ENCODE data around the gene SLCO3A1.

The SLCO3A1 gene

GRCh38 chr15:92143765-92144164 is 290.3 kb downstream of the SLCO3A1 start:
- no peak for DNase-seq

GRCh38 chr15:92146511-92147150 is 293.1 kb downstream of the SLCO3A1 start:
- no peak for DNase-seq

GRCh38 chr15:92149029-92149428 is 295.5 kb downstream of the SLCO3A1 start:
- no peak for DNase-seq

GRCh38 chr15:92149465-92149864 is 296.0 kb downstream of the SLCO3A1 start:
- no peak for DNase-seq

GRCh38 chr15:92151168-92151567 is 297.7 kb downstream of the SLCO3A1 start:
- DNase-seq, result no peak

- DNase-seq, result no peak
Measured at GRCh38 chr15:92151741-92152140, 298.2 kb downstream of the SLCO3A1 start.

GRCh38 chr15:92152983-92153382 is 299.5 kb downstream of the SLCO3A1 start:
- DNase-seq, result no peak

- no peak for DNase-seq
Measured at GRCh38 chr15:92153620-92154019, 300.1 kb downstream of the SLCO3A1 start.

GRCh38 chr15:92155934-92156333 is 302.4 kb downstream of the SLCO3A1 start:
- no peak for DNase-seq

- DNase-seq, result no peak
Measured at GRCh38 chr15:92157666-92158298, 304.3 kb downstream of the SLCO3A1 start.

GRCh38 chr15:92158426-92158825 is 304.9 kb downstream of the SLCO3A1 start:
- no peak for DNase-seq

- no peak for DNase-seq
Measured at GRCh38 chr15:92159481-92159880, 306.0 kb downstream of the SLCO3A1 start.

GRCh38 chr15:92159906-92160841 is 306.7 kb downstream of the SLCO3A1 start:
- DNase-seq, result no peak

- no peak for DNase-seq
Measured at GRCh38 chr15:92161039-92161670, 307.6 kb downstream of the SLCO3A1 start.

GRCh38 chr15:92162657-92163056 is 309.1 kb downstream of the SLCO3A1 start:
- no peak for DNase-seq

- no peak for DNase-seq
Measured at GRCh38 chr15:92163641-92164040, 310.1 kb downstream of the SLCO3A1 start.

- no peak for DNase-seq
Measured at GRCh38 chr15:92164327-92165000, 311.0 kb downstream of the SLCO3A1 start.

- DNase-seq, result no peak
Measured at GRCh38 chr15:92165001-92165346, 311.5 kb downstream of the SLCO3A1 start.

GRCh38 chr15:92166029-92166428 is 312.5 kb downstream of the SLCO3A1 start:
- DNase-seq, result no peak

- DNase-seq, result no peak
Measured at GRCh38 chr15:92166751-92167405, 313.4 kb downstream of the SLCO3A1 start.

GRCh38 chr15:92167451-92167850 is 313.9 kb downstream of the SLCO3A1 start:
- no peak for DNase-seq

GRCh38 chr15:92168066-92168683 is 314.7 kb downstream of the SLCO3A1 start:
- DNase-seq, result no peak
